Activated gamma-delta T cell treated with anti-CD3 and anti-CD28 coated beads, Interleukin-2, amount 50 U/mL, for 16 hours (primary cell): ENCODE measurements around the gene TRIM25.

Experiments used
- DNase-seq: peaks from one replicate; pipeline ENCODE4 v3.0.0-alpha.2; 2020; ENCODE audit warnings: low read depth

TRIM25 gene

GRCh38 chr17:56894859-56895455, 18.9 kb downstream of the TRIM25 start:
- DNase-seq = no peak

DNA sequence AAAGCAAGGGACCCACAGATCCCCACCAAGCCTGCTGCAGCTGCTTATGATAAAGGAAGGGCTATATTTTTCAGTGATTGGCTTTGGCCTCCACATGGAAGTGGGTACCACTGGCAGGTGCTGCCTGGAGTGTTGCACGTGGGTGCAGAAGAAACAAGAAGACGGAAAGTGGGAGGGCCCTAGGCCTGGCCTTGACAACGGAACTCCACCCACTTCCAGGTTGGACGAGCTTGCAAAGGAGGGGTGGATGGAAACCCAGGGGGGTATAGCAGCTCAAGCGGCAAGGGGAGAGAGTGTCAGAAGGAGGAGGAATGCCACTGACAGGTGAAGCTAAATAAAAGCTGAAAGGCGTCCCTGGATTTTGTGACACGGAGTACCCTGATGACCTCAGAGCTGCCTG, 20.3 kb downstream of the TRIM25 start:
- DNase-seq = no peak

DNA sequence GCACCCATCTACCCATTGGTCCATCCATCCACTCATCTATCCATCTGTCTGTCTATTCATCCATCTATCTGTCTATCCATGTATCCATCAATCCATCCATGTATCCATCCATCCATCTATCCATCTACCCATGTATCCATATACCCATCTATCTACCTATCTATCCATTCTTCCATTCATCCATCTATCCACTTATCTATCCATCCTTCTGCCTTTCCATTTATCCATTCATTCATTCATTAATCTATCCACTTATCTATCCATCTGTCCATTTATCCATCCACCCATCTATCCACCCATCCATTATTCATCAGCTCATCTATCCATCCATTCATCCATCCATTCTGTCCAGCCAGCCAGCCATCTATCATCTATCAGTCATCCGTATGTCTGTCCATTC, 21.5 kb downstream of the TRIM25 start:
- DNase-seq = no peak

GRCh38 chr17:56891751-56892150, 22.1 kb downstream of the TRIM25 start:
- peak; percentile 31 for DNase-seq

- no peak for DNase-seq
Measured at GRCh38 chr17:56890906-56891674, 22.8 kb downstream of the TRIM25 start.

DNA sequence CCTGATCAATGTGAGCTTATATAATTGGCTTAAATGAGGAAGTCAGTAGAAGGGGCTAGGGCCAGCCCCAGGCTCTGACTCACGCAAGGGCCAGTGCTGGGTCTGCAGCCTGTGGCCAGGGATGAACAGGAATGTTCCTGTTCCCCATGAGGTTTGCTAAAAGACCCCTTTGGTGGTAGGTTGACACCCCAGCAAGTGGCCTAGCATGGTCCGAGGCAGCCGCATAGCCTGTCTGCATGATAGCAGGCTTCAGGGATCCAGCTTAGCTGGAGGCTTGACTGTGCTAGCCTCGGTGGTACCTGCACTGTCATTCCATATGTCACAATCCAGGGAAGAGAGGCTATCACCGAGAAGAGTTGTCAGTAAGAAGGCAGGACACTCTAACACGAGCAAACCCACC, 23.5 kb downstream of the TRIM25 start:
- no peak for DNase-seq

DNA sequence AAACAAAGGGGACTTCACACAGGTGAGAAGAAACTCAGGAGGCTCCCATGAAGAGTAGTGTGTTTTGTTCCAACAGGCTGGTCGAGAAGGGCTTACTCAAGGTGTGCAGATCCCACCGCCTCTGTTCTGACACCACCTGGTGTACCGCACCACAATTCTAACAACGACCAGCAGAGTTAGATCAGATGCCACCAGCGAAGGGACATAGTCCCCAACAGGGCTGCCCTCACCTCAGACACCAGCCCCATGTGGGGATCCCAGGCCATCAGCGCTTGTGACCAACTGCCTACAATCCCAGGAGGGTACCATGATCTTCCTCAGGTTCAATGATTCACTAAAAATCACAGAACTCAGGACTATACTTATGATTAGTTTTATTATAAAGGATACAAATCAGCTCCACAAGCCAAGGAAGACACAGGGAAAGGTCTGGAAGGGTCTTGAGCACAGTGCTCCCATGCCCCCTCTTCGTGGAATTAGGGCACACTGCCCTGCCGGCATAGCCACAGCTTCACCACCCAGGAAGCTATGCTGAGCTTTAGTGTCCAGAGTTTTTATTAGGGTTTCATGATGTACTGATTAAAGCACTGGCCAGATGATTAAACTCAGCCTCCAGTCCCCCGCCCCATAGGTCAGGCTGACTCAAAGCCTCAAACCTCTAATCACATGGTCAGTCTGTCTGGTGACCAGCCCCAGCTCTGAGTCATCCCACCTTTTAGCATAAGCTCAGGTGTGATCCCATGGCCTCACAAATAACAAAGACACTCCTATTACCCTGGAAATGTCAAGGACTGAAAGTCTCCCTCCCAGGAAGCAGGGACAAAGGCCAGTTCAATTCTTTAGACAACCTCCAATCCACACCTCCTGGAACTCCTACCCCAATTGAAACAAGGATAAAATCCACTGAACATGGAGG, 26.0 kb downstream of the TRIM25 start:
- DNase-seq = no peak

GRCh38 chr17:56887105-56887504, 26.7 kb downstream of the TRIM25 start:
- DNase-seq = no peak

DNA sequence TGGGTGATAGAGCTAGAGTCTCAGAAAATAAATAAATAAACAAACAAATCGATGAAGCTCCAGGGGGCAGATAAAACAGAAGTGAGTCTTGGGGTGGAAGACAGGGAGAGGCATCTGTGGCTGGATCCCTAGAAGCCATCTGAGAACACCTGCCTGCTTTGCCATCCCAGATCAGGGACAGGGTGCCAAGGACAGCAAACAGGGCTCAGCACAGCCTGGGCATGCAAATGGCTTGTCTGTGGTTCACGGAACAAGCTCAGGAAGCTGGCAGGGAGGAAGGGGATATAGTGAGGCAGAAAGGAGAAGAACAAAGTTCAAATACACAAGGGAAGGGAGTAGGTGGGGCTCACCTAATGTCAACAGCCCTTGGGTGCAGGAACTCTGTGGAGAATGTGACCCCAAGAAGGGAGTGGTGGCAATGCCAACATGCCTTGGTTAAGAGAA, 27.5 kb downstream of the TRIM25 start:
- DNase-seq = no peak

- no peak for DNase-seq
Measured at GRCh38 chr17:56885312-56885657, 28.6 kb downstream of the TRIM25 start.

GRCh38 chr17:56884483-56885311, 29.2 kb downstream of the TRIM25 start:
- no peak for DNase-seq

DNA sequence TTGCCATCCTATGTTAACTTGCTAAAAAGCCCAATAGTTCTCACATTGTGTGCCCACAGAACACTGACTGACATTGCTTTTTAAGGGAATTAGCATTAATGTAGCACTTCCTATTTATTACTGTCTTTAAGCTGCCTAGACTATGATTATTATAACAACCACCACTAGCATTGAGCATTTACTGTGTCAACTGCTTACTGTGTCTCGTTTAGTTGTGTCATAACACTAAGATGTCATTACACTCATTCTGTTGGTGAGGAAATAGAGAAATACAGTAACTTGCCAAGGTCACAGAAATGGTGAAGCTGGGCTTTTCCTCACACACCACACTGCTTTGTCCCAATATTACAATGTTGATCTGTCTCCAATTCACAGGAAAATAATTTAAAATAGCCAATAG, 30.2 kb downstream of the TRIM25 start:
- no peak for DNase-seq

DNA sequence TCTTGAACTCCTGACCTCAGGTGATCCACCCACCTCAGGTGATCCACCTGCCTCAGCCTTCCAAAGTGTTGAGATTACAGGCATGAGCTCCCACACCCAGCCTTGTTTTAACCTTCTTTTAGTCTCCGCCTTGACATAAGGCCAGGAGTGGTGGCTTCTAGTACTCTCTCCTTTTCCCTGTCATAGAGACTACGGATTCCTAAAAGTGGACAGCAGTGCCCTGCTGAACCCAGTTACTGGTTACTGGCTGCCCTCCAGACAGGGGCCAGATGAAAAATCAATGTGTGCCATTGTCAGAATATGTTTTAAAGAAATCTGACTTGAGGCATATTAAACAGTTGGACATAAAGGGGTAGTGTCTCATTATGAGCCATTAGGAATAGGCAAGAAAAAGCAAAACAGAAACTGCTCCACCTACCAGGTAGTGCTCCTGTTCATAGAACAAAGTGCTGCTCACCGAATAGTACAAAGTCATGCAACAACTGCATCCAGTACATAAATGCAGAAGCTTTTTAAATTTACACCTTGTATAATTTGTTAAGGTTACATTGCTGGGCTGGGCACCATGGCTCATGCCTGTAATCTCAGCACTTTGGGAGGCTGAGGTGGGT, 32.1 kb downstream of the TRIM25 start:
- DNase-seq = no peak

- DNase-seq = no peak
Measured at GRCh38 chr17:56880571-56880970, 33.3 kb downstream of the TRIM25 start.

DNA sequence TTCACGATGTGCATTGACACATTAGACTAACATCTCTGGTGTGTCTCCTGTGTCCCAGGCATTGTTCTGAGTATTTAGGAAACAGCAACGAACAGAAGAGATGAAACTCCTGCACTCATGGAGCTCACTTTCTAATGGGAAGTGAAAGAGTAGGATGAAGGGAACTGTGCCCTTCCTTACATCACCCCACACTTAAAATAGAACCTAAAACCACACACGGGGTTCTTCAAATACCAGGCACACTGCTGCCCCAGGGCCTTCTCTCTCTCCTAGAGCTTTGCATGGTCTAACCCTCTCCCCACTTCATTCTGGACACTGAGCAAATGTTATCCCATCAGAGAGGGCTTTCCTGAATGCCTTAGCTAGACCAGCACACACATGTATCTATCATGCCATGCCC, 33.7 kb downstream of the TRIM25 start:
- DNase-seq = no peak

DNA sequence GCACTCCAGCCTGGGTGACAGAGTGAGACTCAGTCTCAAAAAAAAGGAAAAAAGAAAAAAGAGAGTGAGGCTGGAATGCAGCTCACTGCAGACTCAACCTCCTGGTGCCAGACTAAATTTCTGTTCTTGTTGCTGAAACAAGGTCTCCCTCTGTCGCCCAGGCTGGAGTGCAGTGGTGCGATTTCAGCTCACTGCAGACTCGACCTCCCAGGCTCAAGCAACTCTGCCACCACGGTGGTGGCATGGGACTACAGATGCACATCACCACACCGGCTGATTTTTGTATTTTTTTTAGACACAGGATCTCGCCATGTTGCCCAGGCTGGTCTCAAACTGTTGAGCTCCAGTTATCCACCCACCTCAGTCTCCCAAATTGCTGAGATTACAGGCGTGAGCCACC, 34.6 kb downstream of the TRIM25 start:
- DNase-seq = no peak

GRCh38 chr17:56876766-56877179, 37.1 kb downstream of the TRIM25 start:
- DNase-seq = no peak

DNA sequence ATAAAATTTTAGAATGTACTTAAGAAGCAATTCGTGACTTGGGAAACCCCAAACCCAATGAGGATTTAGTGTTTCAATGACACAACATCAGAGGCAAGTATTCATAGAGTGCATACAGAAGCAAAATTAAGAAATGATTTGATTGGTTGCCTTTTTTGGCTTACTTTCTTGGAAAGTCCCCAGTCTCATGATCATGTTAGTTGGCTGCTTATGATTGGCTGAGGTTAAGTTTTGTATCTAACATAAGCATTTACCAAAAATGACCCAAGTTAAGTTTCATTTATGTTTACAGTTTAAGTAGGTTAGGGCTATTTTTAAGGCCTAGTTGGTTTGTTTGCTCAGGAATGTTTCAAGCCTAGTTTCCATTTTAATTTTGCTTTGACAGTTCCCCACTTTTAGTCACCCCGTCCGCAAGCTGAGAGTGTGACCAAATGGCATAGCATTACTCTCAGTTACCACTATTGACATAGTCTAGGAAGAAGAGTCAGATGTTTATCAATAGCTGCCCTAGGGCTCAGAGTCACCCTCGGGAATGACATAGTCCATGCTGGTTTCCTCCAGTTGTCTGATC, 43.7 kb downstream of the TRIM25 start:
- DNase-seq = no peak

DNA sequence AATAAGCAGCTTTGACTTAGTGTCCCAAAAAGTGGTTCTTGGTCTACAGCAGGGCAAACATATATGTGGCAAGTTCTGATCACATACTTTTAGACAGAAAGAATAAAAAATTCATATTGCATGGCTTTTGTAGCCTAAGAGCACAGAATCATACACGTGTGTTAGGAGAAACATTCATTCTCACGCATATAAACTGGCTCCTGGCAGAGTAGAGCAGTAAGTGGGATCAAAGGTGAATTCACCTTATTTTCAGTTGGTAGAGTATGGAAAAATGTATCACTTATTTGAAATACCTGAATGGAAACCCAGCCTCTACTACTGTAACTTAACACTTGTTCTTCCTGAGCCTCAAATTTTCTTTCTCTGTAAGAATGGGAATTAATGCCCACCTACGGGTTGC, 45.1 kb downstream of the TRIM25 start:
- no peak for DNase-seq

- DNase-seq = no peak
Measured at GRCh38 chr17:56867948-56868376, 45.9 kb downstream of the TRIM25 start.

DNA sequence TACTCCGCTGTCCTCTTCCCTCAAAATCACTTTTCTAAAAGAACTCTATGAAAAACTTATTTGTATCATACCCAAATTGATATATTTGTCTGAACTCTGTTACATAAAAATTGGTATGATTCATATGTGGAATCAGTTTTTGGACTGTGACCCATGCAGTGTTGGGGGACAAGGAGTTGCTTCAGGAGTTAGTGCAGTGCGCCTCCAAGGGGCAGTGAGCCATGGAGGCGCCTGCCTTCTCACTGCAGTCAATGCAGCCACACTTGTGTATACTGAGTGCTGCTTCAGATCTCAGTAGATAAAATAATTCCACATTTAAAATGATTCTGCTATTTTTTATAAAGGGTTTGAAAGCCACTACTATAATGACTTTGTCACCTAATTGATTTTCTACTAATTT, 47.4 kb downstream of the TRIM25 start:
- no peak for DNase-seq
